BJ (cell line): ENCODE data around the gene OLFML1. TPM values are rescaled to one million over a fixed set of nuclear protein-coding genes. Genes with fewer than 3 reads are reported as not detected.

Source experiments
- CTCF ChIA-PET: fragments of 350-600 bp; formaldehyde crosslinking; extraction: SDS; loops from one replicate; lab custom pipeline; 2021; ENCODE audit warnings: antibody characterized with exemption, inconsistent platforms; lab: Yijun Ruan, JAX
- POLR2A ChIA-PET: fragments of 300-600 bp; sonication (Branson Sonifier 250); formaldehyde crosslinking; extraction: SDS; loops from one replicate; lab custom pipeline; 2021; ENCODE audit warnings: antibody characterized with exemption; lab: Charles Lee
- DNase-seq: peaks from one replicate; pipeline ENCODE4 v3.0.0-alpha.2; 2011; ENCODE audit warnings: low read depth
- H3K27me3 ChIP-seq: 2 replicates; pipeline ENCODE4 v1.6.0; 2011; ENCODE audit warnings: low read length; ENCODE audit not compliant: control insufficient read depth, insufficient read depth
- H3K36me3 ChIP-seq: 2 replicates; pipeline ENCODE4 v1.5.1; 2011; ENCODE audit warnings: low read length; ENCODE audit not compliant: control insufficient read depth, insufficient read depth
- H3K4me3 ChIP-seq: 2 replicates; pipeline ENCODE4 v1.5.1; 2011; ENCODE audit warnings: low read depth, mild to moderate bottlenecking, control low read depth, low read length
- polyA plus RNA-seq: library from polyadenylated mRNA; depleted of rRNA; stranded (reverse); fragments of >200 nt; gene quantifications from 2 replicates; pipeline ENCODE4 v1.2.3, GENCODE V29; 2011
- TF ChIP-seq, protein P1 (sequence below): IDR thresholded peaks from 2 replicates; pipeline ENCODE4 v1.5.1; 2011; ENCODE audit warnings: low read depth, mild to moderate bottlenecking, control low read depth, inconsistent platforms, low read length, moderate library complexity; ENCODE audit not compliant: insufficient read depth

Gene OLFML1
- polyA plus RNA-seq, 1 experiment: 1.1 TPM

DNA sequence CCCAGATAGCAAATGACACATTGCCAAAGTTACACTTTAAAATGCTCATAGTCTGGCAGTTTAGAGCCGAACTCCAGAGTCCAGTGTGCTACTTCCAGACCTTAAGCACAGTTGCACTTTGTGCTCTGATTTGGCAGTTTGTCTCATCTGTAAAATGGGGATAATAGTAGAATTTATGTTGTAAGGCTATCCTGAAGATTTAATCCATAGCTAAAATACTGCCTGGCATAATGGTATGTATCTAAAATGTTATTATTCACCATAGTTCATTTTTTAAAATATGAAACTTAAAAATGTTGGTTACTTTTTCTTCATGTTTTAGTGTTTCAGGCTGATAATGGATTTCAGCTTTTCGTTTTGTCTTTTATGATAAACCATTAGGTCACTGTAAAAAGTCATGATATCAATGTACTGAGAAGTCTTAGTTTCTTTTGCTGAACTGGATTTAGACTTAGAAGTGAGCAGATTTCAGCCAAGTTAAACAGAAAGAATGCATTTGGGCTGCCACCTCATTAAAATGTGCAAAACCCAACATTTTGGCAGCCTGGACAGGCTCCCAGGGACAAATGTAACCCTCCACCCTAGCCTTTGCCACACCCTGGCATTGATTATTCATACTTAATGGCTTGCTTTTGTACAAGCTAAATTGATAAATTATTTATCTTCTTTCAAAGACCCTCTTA, 933 bp downstream of the OLFML1 start:
- Histone ChIP-seq H3K4me3 (no peak overlapping the region), H3K36me3 (no peaks in the 10 kb centered on the region), H3K27me3 (peaks cover 2% of the 10 kb centered on the region; the same call in 1 of the 2 replicates)
- POLR2A ChIA-PET: no interaction called here
- TF ChIP-seq, protein P1, sequence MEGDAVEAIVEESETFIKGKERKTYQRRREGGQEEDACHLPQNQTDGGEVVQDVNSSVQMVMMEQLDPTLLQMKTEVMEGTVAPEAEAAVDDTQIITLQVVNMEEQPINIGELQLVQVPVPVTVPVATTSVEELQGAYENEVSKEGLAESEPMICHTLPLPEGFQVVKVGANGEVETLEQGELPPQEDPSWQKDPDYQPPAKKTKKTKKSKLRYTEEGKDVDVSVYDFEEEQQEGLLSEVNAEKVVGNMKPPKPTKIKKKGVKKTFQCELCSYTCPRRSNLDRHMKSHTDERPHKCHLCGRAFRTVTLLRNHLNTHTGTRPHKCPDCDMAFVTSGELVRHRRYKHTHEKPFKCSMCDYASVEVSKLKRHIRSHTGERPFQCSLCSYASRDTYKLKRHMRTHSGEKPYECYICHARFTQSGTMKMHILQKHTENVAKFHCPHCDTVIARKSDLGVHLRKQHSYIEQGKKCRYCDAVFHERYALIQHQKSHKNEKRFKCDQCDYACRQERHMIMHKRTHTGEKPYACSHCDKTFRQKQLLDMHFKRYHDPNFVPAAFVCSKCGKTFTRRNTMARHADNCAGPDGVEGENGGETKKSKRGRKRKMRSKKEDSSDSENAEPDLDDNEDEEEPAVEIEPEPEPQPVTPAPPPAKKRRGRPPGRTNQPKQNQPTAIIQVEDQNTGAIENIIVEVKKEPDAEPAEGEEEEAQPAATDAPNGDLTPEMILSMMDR: no peak
- DNase-seq: no peak
- CTCF ChIA-PET: interaction anchor here (0.6 to 2.0 kb wide), 5 partner anchors 13 to 85 kb away, joined by 3 to 4 read pairs (median 3); partner anchors contain the start of gene PPFIBP2

DNA sequence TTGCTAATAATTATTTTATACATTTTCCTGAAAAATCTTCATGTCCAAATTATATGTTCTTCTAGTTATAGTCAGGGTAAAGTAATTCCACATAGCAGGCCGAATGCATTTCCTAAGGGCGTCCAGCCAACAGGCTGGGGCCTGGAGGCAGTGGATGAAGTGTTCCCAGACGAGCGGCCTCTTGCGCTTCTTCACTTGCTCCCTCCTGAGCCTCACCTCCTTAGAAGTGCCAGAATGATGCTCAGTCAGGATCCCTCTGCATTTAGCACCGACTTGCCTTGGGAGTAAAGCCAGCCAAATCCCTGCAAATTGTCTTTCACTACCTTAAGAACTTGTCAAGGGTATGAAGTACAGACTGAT, 1.5 kb downstream of the OLFML1 start:
- TF ChIP-seq, protein P1: no peak
- no peaks in the 10 kb centered on the region for H3K36me3 ChIP-seq
- H3K4me3 ChIP-seq: no peak overlapping the region
- CTCF ChIA-PET: interaction anchor here (0.6 to 2.0 kb wide), 4 partner anchors 27 to 85 kb away, joined by 3 to 4 read pairs (median 3); partner anchors contain the start of gene PPFIBP2
- no peak for DNase-seq
- POLR2A ChIA-PET: no interaction called here
- H3K27me3 ChIP-seq: peaks cover 2% of the 10 kb centered on the region; the same call in 1 of the 2 replicates

DNA sequence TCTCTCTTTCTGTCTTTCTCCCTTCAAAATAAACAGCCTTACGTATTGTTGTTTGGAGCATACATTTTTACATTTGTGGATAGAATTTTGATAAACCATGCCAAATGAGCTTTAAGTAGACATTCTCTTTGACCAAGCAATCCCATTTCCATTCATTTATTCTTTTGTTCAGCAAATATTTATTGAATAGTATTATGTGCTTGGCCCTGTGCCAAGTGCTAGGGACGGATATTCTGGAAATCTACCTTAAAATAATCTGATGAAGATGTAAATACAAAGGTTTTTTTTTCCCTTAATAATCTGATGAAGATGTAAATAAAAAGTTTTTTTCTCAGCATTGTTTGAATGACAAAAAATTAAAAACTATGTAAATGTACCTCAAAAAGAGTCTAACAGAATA, 2.1 kb downstream of the OLFML1 start:
- Histone ChIP-seq H3K4me3 (no peak overlapping the region), H3K27me3 (peaks cover 2% of the 10 kb centered on the region; the same call in 1 of the 2 replicates), H3K36me3 (no peaks in the 10 kb centered on the region)
- DNase-seq: no peak
- TF ChIP-seq, protein P1: no peak
- CTCF ChIA-PET: interaction anchor here (0.6 kb wide), 1 partner anchor 70 kb away, joined by 3 read pairs; no protein-coding TSS in a partner anchor
- POLR2A ChIA-PET: no interaction called here

DNA sequence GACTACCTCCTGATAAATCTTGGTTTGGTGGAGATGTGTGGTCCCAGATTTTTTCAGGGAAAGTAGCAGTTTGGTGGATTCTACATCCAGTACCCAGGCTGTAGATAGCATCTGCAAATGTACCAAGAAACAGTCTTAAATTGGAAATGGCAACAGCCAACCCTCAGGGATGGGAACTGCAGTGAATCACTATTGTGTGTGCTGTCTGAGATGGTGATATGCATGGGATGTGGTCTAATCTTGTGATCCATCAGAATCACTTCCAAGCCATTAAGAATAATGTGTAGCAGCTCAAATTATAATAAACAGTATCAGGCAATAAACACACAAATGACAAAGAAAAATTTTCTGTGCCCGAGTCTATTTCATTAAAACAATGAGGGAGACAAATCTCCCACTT, 3.4 kb downstream of the OLFML1 start:
- no peak overlapping the region for H3K4me3 ChIP-seq
- POLR2A ChIA-PET: no interaction called here
- DNase-seq: no peak
- TF ChIP-seq, protein P1: no peak
- H3K27me3 ChIP-seq: no peaks in the 10 kb centered on the region; the same call in 1 of the 2 replicates
- CTCF ChIA-PET: interaction anchor here (2.6 kb wide), 1 partner anchor 25 kb away, joined by 16 read pairs; the partner anchor contains the start of gene PPFIBP2
- no peaks in the 10 kb centered on the region for H3K36me3 ChIP-seq

DNA sequence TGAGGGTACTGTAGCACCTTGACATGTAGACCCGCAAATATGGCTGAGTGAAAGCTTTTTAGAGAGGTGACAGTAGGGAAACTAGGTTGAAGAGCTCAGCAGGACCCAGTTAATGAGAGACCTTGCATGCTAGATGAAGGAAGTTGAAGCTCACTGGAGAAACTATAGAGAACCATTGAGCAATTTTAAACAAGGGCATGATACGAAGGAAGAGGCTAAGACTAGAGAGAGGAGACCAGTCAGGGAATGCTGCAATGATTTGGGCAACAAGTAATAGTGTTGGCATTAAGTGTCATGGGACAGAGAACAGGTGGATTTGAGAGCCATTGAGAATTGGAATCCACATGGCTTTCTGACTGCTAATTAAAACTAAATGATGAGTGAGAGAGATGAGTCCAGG, 4.1 kb downstream of the OLFML1 start:
- ChIA-PET POLR2A (no interaction called here), CTCF (interaction anchor here (1.3 to 2.6 kb wide), 2 partner anchors 24 to 32 kb away, joined by 4 to 16 read pairs; partner anchors contain the start of gene PPFIBP2)
- Histone ChIP-seq H3K4me3 (no peak overlapping the region), H3K36me3 (no peaks in the 10 kb centered on the region), H3K27me3 (no peaks in the 10 kb centered on the region; the same call in 1 of the 2 replicates)
- TF ChIP-seq, protein P1: no peak
- no peak for DNase-seq
